BE2C (cell line): ENCODE measurements around the gene STXBP4.

Experiments used
- DNase-seq: peaks from one replicate; pipeline ENCODE4 v3.0.0-alpha.2; 2020
- H3K27me3 ChIP-seq: fragments of 250-450 bp; sonication (Bioruptor Pico); 2 replicates; pipeline ENCODE4 v1.5.1; 2020; ENCODE audit warnings: mild to moderate bottlenecking
- H3K36me3 ChIP-seq: fragments of 250-450 bp; sonication (Bioruptor Pico); 2 replicates; pipeline ENCODE4 v1.5.1; 2020; ENCODE audit warnings: mild to moderate bottlenecking
- H3K4me1 ChIP-seq: fragments of 250-450 bp; sonication (Bioruptor Pico); 2 replicates; pipeline ENCODE4 v1.5.1; 2020
- H3K4me3 ChIP-seq: 2 replicates; pipeline ENCODE4 v1.5.1; 2011; ENCODE audit warnings: low read depth, low read length
- H3K9me3 ChIP-seq: fragments of 250-450 bp; sonication (Bioruptor Pico); 2 replicates; pipeline ENCODE4 v1.5.1; 2020
- TF ChIP-seq, protein P1 (sequence below): IDR thresholded peaks from 2 replicates; pipeline ENCODE4 v1.5.1; 2012; ENCODE audit warnings: mild to moderate bottlenecking, low read depth, low read length

Gene STXBP4

DNA sequence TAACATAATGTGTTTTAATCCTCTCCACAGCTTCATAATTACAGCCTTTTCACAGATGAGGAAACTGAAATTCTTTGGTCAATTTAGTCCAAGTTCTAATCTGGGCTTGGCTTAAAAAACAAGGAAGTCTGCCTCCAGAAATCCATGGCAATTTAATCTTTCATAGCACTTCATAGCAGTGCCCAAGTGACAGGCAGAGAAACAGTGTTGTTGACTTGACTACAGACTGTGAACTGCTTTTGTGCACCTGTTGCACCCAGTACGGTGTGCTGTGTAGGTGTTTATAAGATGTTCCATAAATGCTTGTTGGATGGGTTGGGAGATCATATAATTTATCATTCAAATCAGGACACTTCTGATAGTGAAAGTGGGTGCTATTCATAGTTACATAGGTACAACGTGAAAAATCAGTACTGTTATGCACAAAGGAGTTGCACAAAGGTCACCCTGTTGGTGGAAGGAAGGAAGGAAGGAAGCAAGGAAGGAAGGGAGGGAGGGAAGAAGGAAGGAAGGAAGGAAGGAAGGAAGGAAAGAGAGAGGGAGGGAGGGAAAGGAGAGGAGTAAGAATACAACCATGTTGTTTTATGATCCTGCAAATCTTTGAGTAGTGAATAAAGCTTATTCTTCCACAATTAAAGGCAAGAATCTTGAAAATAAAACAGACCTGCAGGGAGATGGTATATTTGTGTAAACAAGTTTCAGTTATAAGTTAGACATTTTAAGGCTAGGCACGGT is 239.7 kb downstream of the STXBP4 start:
- Histone ChIP-seq H3K9me3 (no peaks in the 10 kb centered on the region), H3K36me3 (no peaks in the 10 kb centered on the region), H3K4me1 (no peaks in the 10 kb centered on the region; the same call in none of the 2 replicates), H3K4me3 (no peak overlapping the region), H3K27me3 (no peaks in the 10 kb centered on the region)
- no peak for DNase-seq
- TF ChIP-seq, protein P1, sequence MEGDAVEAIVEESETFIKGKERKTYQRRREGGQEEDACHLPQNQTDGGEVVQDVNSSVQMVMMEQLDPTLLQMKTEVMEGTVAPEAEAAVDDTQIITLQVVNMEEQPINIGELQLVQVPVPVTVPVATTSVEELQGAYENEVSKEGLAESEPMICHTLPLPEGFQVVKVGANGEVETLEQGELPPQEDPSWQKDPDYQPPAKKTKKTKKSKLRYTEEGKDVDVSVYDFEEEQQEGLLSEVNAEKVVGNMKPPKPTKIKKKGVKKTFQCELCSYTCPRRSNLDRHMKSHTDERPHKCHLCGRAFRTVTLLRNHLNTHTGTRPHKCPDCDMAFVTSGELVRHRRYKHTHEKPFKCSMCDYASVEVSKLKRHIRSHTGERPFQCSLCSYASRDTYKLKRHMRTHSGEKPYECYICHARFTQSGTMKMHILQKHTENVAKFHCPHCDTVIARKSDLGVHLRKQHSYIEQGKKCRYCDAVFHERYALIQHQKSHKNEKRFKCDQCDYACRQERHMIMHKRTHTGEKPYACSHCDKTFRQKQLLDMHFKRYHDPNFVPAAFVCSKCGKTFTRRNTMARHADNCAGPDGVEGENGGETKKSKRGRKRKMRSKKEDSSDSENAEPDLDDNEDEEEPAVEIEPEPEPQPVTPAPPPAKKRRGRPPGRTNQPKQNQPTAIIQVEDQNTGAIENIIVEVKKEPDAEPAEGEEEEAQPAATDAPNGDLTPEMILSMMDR = no peak

- no peaks in the 10 kb centered on the region for H3K27me3 ChIP-seq
- no peaks in the 10 kb centered on the region for H3K36me3 ChIP-seq
- TF ChIP-seq, protein P1 = no peak
- H3K9me3 ChIP-seq = no peaks in the 10 kb centered on the region
- peak; percentile 29 for DNase-seq
- H3K4me1 ChIP-seq = no peaks in the 10 kb centered on the region; the same call in none of the 2 replicates
- H3K4me3 ChIP-seq = no peak overlapping the region
Observed at GRCh38 chr17:55210292-55210691, 241.7 kb downstream of the STXBP4 start.

DNA sequence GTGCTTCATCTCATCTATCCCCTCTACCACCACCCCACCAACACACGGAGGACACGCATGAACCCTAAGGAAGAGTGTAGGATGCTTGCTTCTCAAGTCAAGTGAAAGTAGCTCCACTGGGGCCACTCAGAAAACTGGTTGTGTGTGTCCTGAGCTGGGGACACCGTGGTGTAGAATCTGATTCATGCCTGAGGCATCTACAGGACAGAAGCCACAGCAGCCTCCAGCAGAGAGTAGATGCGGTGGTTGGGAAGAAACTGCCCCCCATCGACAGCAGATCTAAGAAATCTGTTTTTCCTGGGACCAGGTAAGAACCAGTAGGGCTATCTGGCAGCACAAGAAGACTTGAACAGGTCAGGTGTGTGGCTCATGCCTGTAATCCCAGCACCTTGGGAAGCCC is 244.3 kb downstream of the STXBP4 start:
- no peak for DNase-seq
- Histone ChIP-seq H3K4me3 (no peak overlapping the region), H3K36me3 (no peaks in the 10 kb centered on the region), H3K4me1 (no peaks in the 10 kb centered on the region; the same call in none of the 2 replicates), H3K27me3 (no peaks in the 10 kb centered on the region), H3K9me3 (no peaks in the 10 kb centered on the region)
- TF ChIP-seq, protein P1 = no peak

GRCh38 chr17:55215711-55216110 is 247.1 kb downstream of the STXBP4 start:
- Histone ChIP-seq H3K4me1 (no peaks in the 10 kb centered on the region; the same call in 1 of the 2 replicates), H3K36me3 (no peaks in the 10 kb centered on the region), H3K9me3 (no peaks in the 10 kb centered on the region), H3K27me3 (no peaks in the 10 kb centered on the region), H3K4me3 (no peak overlapping the region)
- TF ChIP-seq, protein P1 = no peak
- DNase-seq = no peak

DNA sequence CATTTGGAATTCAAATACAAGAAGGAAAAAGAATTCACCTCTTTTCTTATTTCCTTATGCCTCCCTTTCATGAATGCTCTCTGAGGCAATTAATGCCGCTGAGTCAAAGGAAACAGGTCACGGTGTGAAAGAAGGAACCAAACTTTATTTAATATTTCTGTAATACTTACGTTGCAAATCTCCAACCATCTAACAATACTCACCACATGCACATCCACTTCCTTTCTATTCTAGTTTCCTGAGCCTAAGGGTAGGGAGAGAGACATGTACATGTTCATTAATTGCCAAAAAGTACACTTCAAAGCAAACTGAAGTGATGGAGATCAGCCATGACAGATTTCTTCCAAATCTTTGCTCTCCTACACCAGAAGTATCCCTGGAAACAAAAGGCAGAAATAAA is 248.3 kb downstream of the STXBP4 start:
- DNase-seq = no peak
- Histone ChIP-seq H3K9me3 (no peaks in the 10 kb centered on the region), H3K27me3 (no peaks in the 10 kb centered on the region), H3K4me3 (no peak overlapping the region), H3K4me1 (no peaks in the 10 kb centered on the region), H3K36me3 (no peaks in the 10 kb centered on the region)
- TF ChIP-seq, protein P1 = no peak

GRCh38 chr17:55219459-55219858 is 250.9 kb downstream of the STXBP4 start:
- Histone ChIP-seq H3K4me1 (no peaks in the 10 kb centered on the region), H3K36me3 (no peaks in the 10 kb centered on the region), H3K9me3 (no peaks in the 10 kb centered on the region), H3K27me3 (no peaks in the 10 kb centered on the region), H3K4me3 (no peak overlapping the region)
- DNase-seq = no peak
- TF ChIP-seq, protein P1 = no peak
